HUES64 (cell line): ENCODE results near the gene PRKCI.
"Not testable (repeated sequence)": the region's sequence is repeated elsewhere in the genome, so short reads cannot be mapped to it uniquely, and the experiment has no call there.

Experiments
- H3K27ac ChIP-seq: 2 replicates; pipeline ENCODE4 v1.7.0; 2013; ENCODE audit warnings: low read depth, low read length, inconsistent platforms
- H3K27me3 ChIP-seq: 2 replicates; pipeline ENCODE4 v1.6.1; 2013; ENCODE audit warnings: mild to moderate bottlenecking, low read length; ENCODE audit not compliant: insufficient read depth
- H3K36me3 ChIP-seq: 2 replicates; pipeline ENCODE4 v1.6.1; 2013; ENCODE audit warnings: mild to moderate bottlenecking, low read length; ENCODE audit not compliant: insufficient read depth
- H3K4me1 ChIP-seq: 2 replicates; pipeline ENCODE4 v1.6.1; 2013; ENCODE audit warnings: mild to moderate bottlenecking, low read length, moderate library complexity; ENCODE audit not compliant: insufficient read depth
- H3K4me3 ChIP-seq: 2 replicates; pipeline ENCODE4 v1.5.1; 2013; ENCODE audit warnings: mild to moderate bottlenecking, low read length, moderate library complexity
- H3K9ac ChIP-seq: 2 replicates; pipeline ENCODE4 v1.6.1; 2013; ENCODE audit warnings: mild to moderate bottlenecking, low read depth, low read length
- H3K9me3 ChIP-seq: 2 replicates; pipeline ENCODE4 v1.6.1; 2013; ENCODE audit warnings: low read depth, low read length; ENCODE audit not compliant: insufficient read depth
- WGBS: fragments of 150-250, 120-280 bp; methylation state at CpG from one replicate; pipeline ENCODE4 v1.1.7; 2013; ENCODE audit warnings: missing lambda C conversion rate; 5-methylcytosine and 5-hydroxymethylcytosine counted together

Gene PRKCI

GRCh38 chr3:170324962-170325361 lies 102.7 kb downstream of the PRKCI start:
- 88% methylated on average over 3 of the region's 3 CpGs for WGBS
- Histone ChIP-seq H3K4me1 (peaks cover 27% of the 10 kb centered on the region), H3K27ac (no peak overlapping the region), H3K36me3 (no peaks in the 10 kb centered on the region), H3K27me3 (no peaks in the 10 kb centered on the region), H3K4me3 (no peak overlapping the region), H3K9me3 (peaks cover 18% of the 10 kb centered on the region), H3K9ac (no peak overlapping the region)

GRCh38 chr3:170327040-170327808 lies 105.0 kb downstream of the PRKCI start:
- no peak overlapping the region for H3K9ac ChIP-seq
- WGBS: 92% methylated on average over 24 of the region's 24 CpGs
- peaks cover 18% of the 10 kb centered on the region for H3K9me3 ChIP-seq
- H3K4me1 ChIP-seq: peaks cover 12% of the 10 kb centered on the region
- no peaks in the 10 kb centered on the region for H3K36me3 ChIP-seq
- no peak overlapping the region for H3K27ac ChIP-seq
- no peaks in the 10 kb centered on the region for H3K27me3 ChIP-seq
- H3K4me3 ChIP-seq: no peak overlapping the region

GRCh38 chr3:170327868-170328548 lies 105.8 kb downstream of the PRKCI start:
- H3K36me3 ChIP-seq, H3K27ac ChIP-seq, H3K4me3 ChIP-seq, H3K4me1 ChIP-seq, H3K9ac ChIP-seq, H3K27me3 ChIP-seq: not testable (repeated sequence)
- 82% methylated on average over 7 of the region's 7 CpGs for WGBS
- peaks cover 18% of the 10 kb centered on the region for H3K9me3 ChIP-seq

DNA sequence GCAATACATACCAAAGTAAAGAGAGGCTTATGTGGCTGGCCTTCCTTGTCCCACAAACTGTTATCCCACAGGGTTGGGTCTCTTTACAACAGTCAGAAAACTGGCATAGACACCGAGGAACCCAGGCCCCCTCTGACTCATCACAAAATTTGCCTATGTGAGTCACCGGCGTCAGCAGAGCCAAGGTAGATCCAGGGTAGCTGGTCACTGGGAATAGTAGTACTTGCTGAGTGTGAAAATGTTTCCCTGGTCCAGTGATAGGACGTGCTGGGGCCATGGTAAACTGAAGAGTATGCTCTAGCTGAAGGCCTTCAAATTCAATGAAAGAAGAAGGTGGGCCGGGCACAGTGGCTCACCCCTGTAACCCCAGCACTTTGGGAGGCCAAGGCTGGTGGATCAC lies 108.1 kb downstream of the PRKCI start:
- no peak overlapping the region for H3K4me3 ChIP-seq
- no peak overlapping the region for H3K27ac ChIP-seq
- no peak overlapping the region for H3K9ac ChIP-seq
- peaks cover 18% of the 10 kb centered on the region for H3K9me3 ChIP-seq
- H3K27me3 ChIP-seq: no peaks in the 10 kb centered on the region
- 80% methylated on average over 5 of the region's 5 CpGs for WGBS
- H3K4me1 ChIP-seq: no peaks in the 10 kb centered on the region
- no peaks in the 10 kb centered on the region for H3K36me3 ChIP-seq

DNA sequence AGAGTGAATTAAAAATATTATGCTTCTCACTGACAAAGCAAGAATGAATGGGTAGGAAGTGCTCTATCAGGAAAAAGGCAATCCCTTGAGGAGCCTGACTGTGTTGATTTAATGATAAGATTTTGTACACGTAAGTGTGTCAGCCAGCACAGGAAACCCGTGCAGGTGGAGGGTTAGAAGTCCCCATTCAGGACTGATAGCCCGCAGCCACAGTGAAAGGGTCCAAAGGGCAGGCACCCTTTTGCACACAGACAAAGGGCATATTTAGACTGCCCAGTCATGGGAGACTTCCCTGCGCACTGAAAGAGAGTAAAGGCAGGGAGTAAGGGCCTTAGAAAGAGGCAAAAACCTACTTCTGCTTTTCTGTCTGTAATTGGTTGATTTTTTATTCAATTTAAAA lies 108.9 kb downstream of the PRKCI start:
- no peak overlapping the region for H3K4me3 ChIP-seq
- H3K27ac ChIP-seq: no peak overlapping the region
- WGBS: 97% methylated on average over 4 of the region's 4 CpGs
- H3K9ac ChIP-seq: no peak overlapping the region
- H3K9me3 ChIP-seq: peaks cover 18% of the 10 kb centered on the region
- H3K4me1 ChIP-seq: no peaks in the 10 kb centered on the region
- no peaks in the 10 kb centered on the region for H3K36me3 ChIP-seq
- no peaks in the 10 kb centered on the region for H3K27me3 ChIP-seq

DNA sequence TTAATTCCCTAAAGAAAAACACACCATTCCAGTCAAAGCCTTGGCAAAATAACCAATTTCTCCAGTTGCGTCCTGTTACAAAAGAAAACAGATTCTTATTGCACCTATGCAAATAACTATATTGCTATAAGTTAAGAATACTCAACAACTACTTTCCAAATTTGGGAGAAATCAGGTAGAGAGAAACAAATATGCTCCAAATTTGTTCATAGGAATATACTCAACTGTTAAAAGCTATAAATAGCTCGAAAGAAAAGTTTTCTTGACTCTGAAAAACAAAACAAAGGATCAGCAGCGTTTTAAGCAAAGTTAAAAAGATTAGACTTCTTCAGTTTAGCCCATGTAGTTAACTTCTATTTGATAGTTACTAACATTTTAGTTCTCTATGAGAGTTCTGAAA lies 115.2 kb downstream of the PRKCI start:
- Histone ChIP-seq H3K27ac (no peak overlapping the region), H3K9ac (no peak overlapping the region)

GRCh38 chr3:170338690-170339340 lies 116.6 kb downstream of the PRKCI start:
- no peak overlapping the region for H3K9ac ChIP-seq
- no peak overlapping the region for H3K4me3 ChIP-seq
- no peaks in the 10 kb centered on the region for H3K27me3 ChIP-seq
- H3K27ac ChIP-seq: no peak overlapping the region
- WGBS: 82% methylated on average over 1 of the region's 1 CpG
- H3K9me3 ChIP-seq: peaks cover 38% of the 10 kb centered on the region
- H3K36me3 ChIP-seq: no peaks in the 10 kb centered on the region
- peaks cover 2% of the 10 kb centered on the region; the same call in 1 of the 2 replicates for H3K4me1 ChIP-seq

More for the DNA sequence above, 115.2 kb downstream of the PRKCI start:
- WGBS: 100% methylated on average over 3 of the region's 3 CpGs
- Histone ChIP-seq H3K9me3 (peaks cover 38% of the 10 kb centered on the region), H3K4me1 (no peaks in the 10 kb centered on the region), H3K27me3 (no peaks in the 10 kb centered on the region), H3K4me3 (no peak overlapping the region), H3K36me3 (no peaks in the 10 kb centered on the region)

- H3K27ac ChIP-seq, H3K27me3 ChIP-seq, H3K9ac ChIP-seq, H3K4me3 ChIP-seq, H3K36me3 ChIP-seq: not testable (repeated sequence)
- Histone ChIP-seq H3K4me1 (peaks cover 16% of the 10 kb centered on the region), H3K9me3 (peaks cover 34% of the 10 kb centered on the region)
- 91% methylated on average over 9 of the region's 9 CpGs for WGBS
Measured at GRCh38 chr3:170342273-170342672, 120.0 kb downstream of the PRKCI start.

- not testable (repeated sequence) for H3K4me3 ChIP-seq, H3K36me3 ChIP-seq, H3K9ac ChIP-seq, H3K27me3 ChIP-seq, H3K27ac ChIP-seq
- Histone ChIP-seq H3K4me1 (peaks cover 16% of the 10 kb centered on the region), H3K9me3 (peaks cover 18% of the 10 kb centered on the region)
- 87% methylated on average over 5 of the region's 6 CpGs for WGBS
Measured at GRCh38 chr3:170343859-170344258, 121.6 kb downstream of the PRKCI start.

GRCh38 chr3:170344971-170345370 lies 122.7 kb downstream of the PRKCI start:
- H3K27me3 ChIP-seq: no peaks in the 10 kb centered on the region
- H3K36me3 ChIP-seq: no peaks in the 10 kb centered on the region
- H3K4me1 ChIP-seq: peaks cover 16% of the 10 kb centered on the region
- peak overlapping the region; percentile 5; the same call in 1 of the 2 replicates for H3K9ac ChIP-seq
- H3K4me3 ChIP-seq: no peak overlapping the region
- H3K9me3 ChIP-seq: peaks cover 8% of the 10 kb centered on the region; the same call in 1 of the 2 replicates
- WGBS: 96% methylated on average over 4 of the region's 4 CpGs
- H3K27ac ChIP-seq: peak overlapping the region; percentile 12; the same call in 1 of the 2 replicates
